Right atrium auricular region (tissue), 2 donors: ENCODE measurements around the gene ANKRD23. TPM values are rescaled to one million over a fixed set of nuclear protein-coding genes. Genes with fewer than 3 reads are reported as not detected.

Experiments
- DNase-seq: peaks from one replicate; pipeline ENCODE4 v3.0.0-alpha.2; 2019; ENCODE audit warnings: low spot score
- H3K27ac ChIP-seq, 2 donors: fragments of 200-600 bp; sonication (generic); 1 replicate in 1 of 2; 2 replicates in 1 of 2; pipeline ENCODE4 v1.5.1; 2016 to 2019
- H3K27me3 ChIP-seq, 2 donors: fragments of 200-600 bp; sonication (generic); one replicate each; pipeline versions ENCODE4 v1.5.1 to v1.6.0; 2017 to 2019
- H3K36me3 ChIP-seq: fragments of 200-600 bp; sonication (generic); one replicate; pipeline ENCODE4 v1.5.1; 2016
- H3K4me1 ChIP-seq, 2 donors: fragments of 200-600 bp; sonication (generic); one replicate each; pipeline versions ENCODE4 v1.5.1 to v1.6.0; 2017 to 2019
- H3K4me3 ChIP-seq, 2 donors: fragments of 200-600 bp; sonication (generic); 1 replicate in 1 of 2; 2 replicates in 1 of 2; pipeline ENCODE4 v1.5.1; 2017 to 2019; ENCODE audit warnings: mild to moderate bottlenecking in 1 of 2, moderate library complexity in 1 of 2
- H3K9me3 ChIP-seq, 2 donors: fragments of 200-600 bp; sonication (generic); one replicate each; pipeline ENCODE4 v1.5.1; 2019
- CTCF ChIP-seq, 2 donors: fragments of 200-600 bp; sonication (generic); IDR thresholded peaks; one replicate each; pipeline ENCODE4 v1.5.1; 2019; ENCODE audit warnings: antibody characterized with exemption in 2 of 2
- total RNA-seq, 2 donors: library from RNA; depleted of rRNA; stranded (reverse); fragments of >200 nt; gene quantifications; one replicate each; pipeline ENCODE4 v1.1.0, GENCODE V29; 2016

The ANKRD23 gene
- total RNA-seq, 2 donors from 2014 or later, result 9.3 to 23.0 TPM

GRCh38 chr2:96875498-96876268 is 31.9 kb upstream of the ANKRD23 start:
- Histone ChIP-seq H3K27me3 (no peaks in the 10 kb centered on the region), H3K9me3 (no peaks in the 10 kb centered on the region), H3K36me3 (no peaks in the 10 kb centered on the region), H3K4me1 (peaks cover 0 to 39% of the 10 kb centered on the region in 2 donors), H3K4me3 (no peak overlapping the region), H3K27ac (no peak overlapping the region)
- TF ChIP-seq CTCF (IDR thresholded peaks at IDR 0.05), result no peak
- DNase-seq, result no peak

DNA sequence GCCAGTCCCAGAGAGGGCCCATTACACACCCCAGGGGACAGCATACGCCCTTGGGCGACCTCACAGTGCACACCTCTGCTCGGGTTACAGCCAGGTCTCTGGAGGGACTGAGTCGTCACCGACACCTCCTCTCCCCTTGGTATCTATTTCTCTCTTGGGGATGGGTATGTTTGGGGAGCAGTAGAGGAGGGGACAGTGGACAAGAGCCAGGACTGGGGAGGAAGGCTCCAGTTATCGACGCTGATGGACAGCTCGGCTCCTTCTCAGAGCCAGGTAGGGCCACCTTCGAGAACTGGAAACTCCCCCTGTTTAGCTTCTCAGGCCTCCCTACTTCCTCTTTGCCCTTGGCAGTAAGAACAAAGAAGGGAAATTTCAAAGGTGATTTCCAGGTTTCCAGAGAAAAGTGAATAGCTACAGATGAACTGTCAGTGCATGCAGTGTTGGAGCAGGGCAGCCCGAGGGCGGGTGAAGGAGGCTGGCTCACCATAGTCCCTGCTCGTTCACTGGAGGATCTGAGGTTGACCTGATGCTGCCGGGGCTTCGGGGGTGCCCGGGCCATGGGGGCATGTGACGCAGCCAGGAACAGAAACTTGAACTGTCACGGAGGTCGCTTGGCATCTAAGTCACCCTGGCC is 30.5 kb upstream of the ANKRD23 start:
- no peak overlapping the region for H3K4me3 ChIP-seq
- H3K27ac ChIP-seq, result peak overlapping the region; percentile 45 to 55
- H3K36me3 ChIP-seq, result no peaks in the 10 kb centered on the region
- peaks cover 0 to 43% of the 10 kb centered on the region in 2 donors for H3K4me1 ChIP-seq
- TF ChIP-seq CTCF (IDR thresholded peaks at IDR 0.05), result no peak
- no peak for DNase-seq
- no peaks in the 10 kb centered on the region for H3K27me3 ChIP-seq
- no peaks in the 10 kb centered on the region for H3K9me3 ChIP-seq

GRCh38 chr2:96873651-96874096 is 29.9 kb upstream of the ANKRD23 start:
- TF ChIP-seq CTCF (IDR thresholded peaks at IDR 0.05), result peak in 1 of 2 donors; percentile 24
- peak overlapping the region; percentile 45 to 55 for H3K27ac ChIP-seq
- no peaks in the 10 kb centered on the region for H3K9me3 ChIP-seq
- no peak overlapping the region for H3K4me3 ChIP-seq
- DNase-seq, result peak; percentile 83
- H3K27me3 ChIP-seq, result no peaks in the 10 kb centered on the region
- H3K36me3 ChIP-seq, result no peaks in the 10 kb centered on the region
- peaks cover 0 to 43% of the 10 kb centered on the region in 2 donors for H3K4me1 ChIP-seq

DNA sequence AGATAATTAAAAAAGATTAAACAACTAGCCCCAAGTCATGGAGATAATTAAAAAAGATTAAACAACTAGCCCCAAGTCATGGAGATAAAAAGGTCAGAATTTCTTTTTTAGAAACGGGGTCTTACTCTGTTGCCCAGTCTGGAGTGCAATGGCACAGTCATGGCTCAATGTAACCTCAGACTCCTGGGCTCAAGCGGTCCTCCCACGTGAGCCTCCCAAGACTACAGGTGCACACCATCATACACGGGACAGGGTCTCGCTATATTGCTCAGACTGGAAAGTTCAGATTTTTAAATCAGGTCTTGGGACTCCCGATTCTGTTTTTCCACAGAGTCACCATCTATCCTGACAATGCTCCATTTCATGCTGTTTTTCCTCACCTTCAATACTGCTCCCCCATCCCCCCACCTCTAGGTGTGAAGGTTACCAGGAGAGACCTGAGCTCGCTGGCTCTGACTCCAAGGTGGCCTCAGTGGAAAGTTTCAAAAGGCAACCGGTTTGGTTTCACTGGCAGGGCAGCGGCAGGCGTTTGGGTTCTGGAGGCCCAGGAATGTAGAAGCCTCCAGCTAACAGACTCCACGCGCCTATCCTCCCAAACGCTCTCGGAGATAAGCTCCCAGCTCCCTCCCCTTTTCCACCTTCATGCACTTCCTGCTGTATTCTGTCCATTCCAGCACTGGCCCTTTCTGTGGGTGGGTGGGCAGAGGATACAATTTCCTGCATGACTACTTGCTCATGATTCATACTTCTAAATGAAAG is 28.9 kb upstream of the ANKRD23 start:
- H3K4me1 ChIP-seq, result peaks cover 0 to 49% of the 10 kb centered on the region in 2 donors
- no peak for TF ChIP-seq CTCF (IDR thresholded peaks at IDR 0.05)
- DNase-seq, result no peak
- no peak overlapping the region for H3K4me3 ChIP-seq
- H3K27me3 ChIP-seq, result no peaks in the 10 kb centered on the region
- H3K27ac ChIP-seq, result peak overlapping the region; percentile 45 to 55
- no peaks in the 10 kb centered on the region for H3K9me3 ChIP-seq
- no peaks in the 10 kb centered on the region for H3K36me3 ChIP-seq

DNA sequence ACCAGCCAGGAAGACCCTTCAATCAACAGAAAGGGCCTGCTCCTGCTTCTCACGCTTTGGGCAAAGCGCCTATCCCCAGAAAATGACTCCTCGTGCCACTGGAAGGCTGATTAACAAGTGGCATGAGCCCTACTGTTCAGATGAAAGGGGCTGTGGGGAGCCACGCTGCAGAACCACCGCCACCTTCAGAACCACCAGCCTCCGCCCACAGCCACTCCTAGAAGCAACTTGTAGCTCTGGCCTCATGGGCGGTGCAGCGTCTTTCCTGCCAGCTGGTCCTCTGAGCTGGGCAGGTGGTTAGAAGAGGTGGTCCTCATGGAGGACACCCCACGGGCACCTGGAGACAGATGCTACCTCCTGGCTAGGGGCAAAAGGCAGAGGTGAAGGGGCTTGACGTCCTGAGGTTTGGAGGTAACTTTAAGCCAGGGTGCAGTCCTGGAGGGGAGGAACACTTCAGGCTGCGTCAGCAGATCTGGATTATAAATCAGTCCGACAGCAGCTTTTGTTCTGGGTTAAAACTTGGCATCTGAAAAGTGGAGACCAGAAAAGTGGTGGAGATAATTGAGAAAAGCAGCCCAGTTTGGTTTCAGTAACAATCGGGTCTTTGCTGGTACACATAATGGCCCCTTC is 26.9 kb upstream of the ANKRD23 start:
- peaks cover 0 to 69% of the 10 kb centered on the region in 2 donors for H3K4me1 ChIP-seq
- no peak for DNase-seq
- peak overlapping the region; percentile 98 for H3K27ac ChIP-seq
- peak overlapping the region; percentile 91 to 98 for H3K4me3 ChIP-seq
- TF ChIP-seq CTCF (IDR thresholded peaks at IDR 0.05), result no peak
- H3K9me3 ChIP-seq, result no peaks in the 10 kb centered on the region
- H3K36me3 ChIP-seq, result peaks cover 12% of the 10 kb centered on the region
- H3K27me3 ChIP-seq, result no peaks in the 10 kb centered on the region
